Astrocyte of the spinal cord (primary cell): Measurements from ENCODE around the gene CDH12.

Source experiments
- DNase-seq: peaks from one replicate; pipeline ENCODE4 v3.0.0; 2011; ENCODE audit warnings: low read depth, low spot score
- H3K4me3 ChIP-seq: 2 replicates; pipeline ENCODE4 v1.5.1; 2011; ENCODE audit warnings: low read depth, mild to moderate bottlenecking, low read length, moderate library complexity
- in situ Hi-C: cut with HindIII; loops from 2 replicates; pipeline ENCODE4 v1.10.0; 2017; ENCODE audit warnings: low sequenced_read_pairs
- TF ChIP-seq, protein P1 (sequence below): IDR thresholded peaks from 2 replicates; pipeline ENCODE4 v1.5.1; 2012; ENCODE audit warnings: low read depth, mild to moderate bottlenecking, low read length, inconsistent platforms

CDH12 gene

DNA sequence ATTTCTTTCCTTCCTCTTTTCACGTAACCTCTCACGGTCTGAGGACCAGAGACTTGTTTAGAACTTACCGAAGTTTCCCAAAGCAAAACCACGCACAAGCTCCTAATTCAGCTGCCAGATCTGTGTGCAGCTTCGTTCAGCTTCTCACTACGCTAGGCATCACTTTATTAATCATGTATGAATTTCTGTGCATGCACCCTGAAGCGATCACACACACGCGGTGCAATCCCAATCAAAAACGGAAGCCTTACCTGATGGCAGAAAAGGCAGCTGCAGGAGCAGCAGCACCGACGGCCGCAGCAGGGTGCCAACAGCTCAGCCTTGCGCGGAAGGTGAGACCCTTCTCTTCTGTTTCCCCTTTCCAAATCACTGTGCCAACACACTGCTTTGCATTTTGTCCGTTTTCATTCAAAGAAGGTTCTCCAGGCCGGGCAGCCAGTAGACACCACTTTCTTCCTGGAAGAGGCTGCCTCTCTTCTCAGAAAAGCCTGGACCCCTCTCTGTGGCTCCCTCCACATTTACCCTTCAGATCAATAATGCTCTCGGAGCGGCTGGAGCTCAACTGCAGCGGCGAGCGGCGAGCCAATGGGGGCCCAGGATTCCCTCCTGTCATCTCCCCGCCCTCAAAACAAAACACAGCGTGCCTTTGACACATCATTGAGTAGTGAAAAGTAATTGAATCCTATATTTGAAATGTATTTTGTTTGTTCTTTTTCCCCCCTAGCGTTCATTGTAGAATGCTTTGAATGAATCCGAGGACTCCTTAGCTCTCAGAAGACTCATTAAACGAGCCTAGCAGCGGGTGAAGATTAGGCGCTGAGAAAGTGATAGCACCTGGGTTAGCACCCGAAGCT is at the start of gene CDH12:
CDH12 (minus strand) TSS at position 538 of the 854 bp plus-strand sequence.
- peak within 1 kb of the TSS; percentile 26 for H3K4me3 ChIP-seq
- DNase-seq, result peak; percentile 1
- TF ChIP-seq, protein P1, sequence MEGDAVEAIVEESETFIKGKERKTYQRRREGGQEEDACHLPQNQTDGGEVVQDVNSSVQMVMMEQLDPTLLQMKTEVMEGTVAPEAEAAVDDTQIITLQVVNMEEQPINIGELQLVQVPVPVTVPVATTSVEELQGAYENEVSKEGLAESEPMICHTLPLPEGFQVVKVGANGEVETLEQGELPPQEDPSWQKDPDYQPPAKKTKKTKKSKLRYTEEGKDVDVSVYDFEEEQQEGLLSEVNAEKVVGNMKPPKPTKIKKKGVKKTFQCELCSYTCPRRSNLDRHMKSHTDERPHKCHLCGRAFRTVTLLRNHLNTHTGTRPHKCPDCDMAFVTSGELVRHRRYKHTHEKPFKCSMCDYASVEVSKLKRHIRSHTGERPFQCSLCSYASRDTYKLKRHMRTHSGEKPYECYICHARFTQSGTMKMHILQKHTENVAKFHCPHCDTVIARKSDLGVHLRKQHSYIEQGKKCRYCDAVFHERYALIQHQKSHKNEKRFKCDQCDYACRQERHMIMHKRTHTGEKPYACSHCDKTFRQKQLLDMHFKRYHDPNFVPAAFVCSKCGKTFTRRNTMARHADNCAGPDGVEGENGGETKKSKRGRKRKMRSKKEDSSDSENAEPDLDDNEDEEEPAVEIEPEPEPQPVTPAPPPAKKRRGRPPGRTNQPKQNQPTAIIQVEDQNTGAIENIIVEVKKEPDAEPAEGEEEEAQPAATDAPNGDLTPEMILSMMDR, result no peak
- in situ Hi-C loops, result no loop called here

DNA sequence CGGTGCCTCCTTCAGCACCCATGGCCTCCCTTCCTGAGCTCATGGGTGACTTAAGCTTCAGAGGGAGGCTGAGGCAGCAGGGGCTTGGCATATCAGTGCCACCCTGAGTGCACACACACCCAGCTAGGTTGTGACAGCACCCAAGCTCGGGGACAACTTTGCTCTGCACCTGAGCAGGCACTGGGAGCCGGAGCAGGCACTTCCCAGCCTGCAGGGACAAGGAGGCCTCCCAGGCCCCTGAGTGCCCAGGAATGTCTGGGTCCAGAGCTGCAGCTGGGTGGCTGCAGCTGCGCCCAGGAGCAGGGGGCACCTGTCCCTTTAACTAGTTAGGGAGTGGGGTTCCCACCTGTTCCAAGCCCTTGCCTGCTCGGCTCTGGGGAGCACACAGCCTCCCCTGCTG is 48.7 kb upstream of the CDH12 start:
- no peak for DNase-seq
- TF ChIP-seq, protein P1, result no peak
- in situ Hi-C loops, result no loop called here
- H3K4me3 ChIP-seq, result no peak overlapping the region

DNA sequence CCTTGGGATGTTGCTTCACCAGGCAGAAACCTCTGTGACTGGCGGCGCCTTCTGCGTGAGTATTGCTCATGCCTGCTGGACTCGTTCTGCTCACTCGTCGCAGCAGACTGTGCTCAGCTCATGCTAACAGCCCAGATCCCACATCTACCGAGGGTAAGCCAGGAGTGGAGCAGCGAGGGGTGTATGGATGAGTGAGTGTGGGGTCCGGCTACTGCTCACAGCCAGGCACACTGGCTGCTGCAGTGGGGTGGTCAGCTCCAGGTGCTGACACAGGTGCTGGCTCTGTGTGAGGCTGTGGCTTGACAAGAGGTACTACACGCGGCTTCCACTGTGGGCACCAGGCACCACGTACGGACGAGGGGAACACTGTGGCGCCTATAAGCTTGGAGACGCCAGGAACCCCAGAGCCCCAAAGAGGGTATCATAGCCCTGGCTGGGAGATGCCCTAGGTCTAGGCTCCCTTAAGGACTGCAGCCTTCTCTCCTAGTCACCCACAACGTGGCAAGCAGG is 47.7 kb upstream of the CDH12 start:
- no peak for DNase-seq
- in situ Hi-C loops, result no loop called here
- TF ChIP-seq, protein P1, result no peak
- no peak overlapping the region for H3K4me3 ChIP-seq

DNA sequence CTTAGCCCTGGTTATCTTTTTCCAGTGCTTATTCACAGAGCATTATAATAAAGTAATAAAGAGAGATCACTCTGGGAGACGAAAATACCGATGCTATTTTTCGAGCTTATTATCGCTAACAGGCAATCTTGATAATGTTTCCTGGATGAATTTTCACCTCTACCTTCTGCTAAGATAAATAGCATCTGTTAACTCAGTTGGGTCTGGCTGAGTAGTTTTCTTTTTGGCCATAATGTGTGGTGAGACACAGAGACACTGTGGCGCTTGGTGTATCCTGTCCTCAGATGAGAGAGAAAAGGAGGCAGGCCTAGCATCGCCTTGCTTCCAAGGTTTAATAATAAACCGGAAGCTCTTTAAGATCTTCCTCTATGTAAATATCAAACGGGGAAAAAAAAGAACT is 46.2 kb upstream of the CDH12 start:
- in situ Hi-C loops, result no loop called here
- TF ChIP-seq, protein P1, result no peak
- no peak overlapping the region for H3K4me3 ChIP-seq
- no peak for DNase-seq

DNA sequence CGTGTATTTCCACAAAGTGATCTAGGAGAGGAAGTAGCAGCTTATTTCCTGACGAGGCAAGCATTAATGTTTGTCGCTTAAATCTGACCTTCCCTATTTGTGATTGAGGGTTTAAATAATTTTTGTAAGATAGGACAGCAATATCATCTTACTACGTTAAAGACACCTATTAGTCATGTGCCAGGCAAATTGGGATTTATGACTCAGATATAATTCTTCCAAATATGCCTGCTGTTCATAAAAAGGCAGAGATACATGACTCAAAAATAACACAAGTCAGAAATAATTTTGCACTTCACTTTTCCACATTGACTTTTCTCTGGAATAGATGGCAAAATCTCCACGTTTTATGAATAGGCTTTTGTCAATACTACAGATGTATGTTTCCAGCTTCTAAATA is 43.0 kb upstream of the CDH12 start:
- H3K4me3 ChIP-seq, result no peak overlapping the region
- DNase-seq, result no peak
- TF ChIP-seq, protein P1, result no peak
- in situ Hi-C loops, result no loop called here

DNA sequence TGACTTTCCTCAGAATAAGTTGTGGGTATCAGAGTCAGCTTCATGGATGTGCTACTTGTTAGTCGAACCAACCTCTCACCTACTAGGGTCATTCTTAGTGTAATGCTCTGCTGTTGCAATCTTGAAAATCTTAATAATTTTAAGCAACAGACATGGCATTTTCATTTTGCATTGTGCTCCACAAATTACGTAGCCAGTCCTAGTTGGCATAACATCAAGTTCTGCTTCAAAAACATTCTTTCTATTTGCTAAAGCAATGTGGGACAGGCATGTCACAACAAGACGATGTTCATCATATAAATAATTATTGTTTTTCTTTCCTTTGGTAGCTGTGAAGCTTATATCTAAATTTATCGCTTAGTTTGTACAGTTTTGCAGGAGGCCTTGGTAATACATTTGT is 39.3 kb upstream of the CDH12 start:
- TF ChIP-seq, protein P1, result no peak
- DNase-seq, result no peak
- in situ Hi-C loops, result no loop called here
- no peak overlapping the region for H3K4me3 ChIP-seq
